GM19043 (cell line): ENCODE data around the gene AIG1.
"Not testable (repeated sequence)": the region's sequence is repeated elsewhere in the genome, so short reads cannot be mapped to it uniquely, and the experiment has no call there.

Source experiments
- ATAC-seq: cut with Tn5 transposase; IDR thresholded peaks from one replicate; pipeline ENCODE4 v1.9.1; 2021; ENCODE audit warnings: low read depth; ENCODE audit not compliant: unreplicated experiment

Gene AIG1

DNA sequence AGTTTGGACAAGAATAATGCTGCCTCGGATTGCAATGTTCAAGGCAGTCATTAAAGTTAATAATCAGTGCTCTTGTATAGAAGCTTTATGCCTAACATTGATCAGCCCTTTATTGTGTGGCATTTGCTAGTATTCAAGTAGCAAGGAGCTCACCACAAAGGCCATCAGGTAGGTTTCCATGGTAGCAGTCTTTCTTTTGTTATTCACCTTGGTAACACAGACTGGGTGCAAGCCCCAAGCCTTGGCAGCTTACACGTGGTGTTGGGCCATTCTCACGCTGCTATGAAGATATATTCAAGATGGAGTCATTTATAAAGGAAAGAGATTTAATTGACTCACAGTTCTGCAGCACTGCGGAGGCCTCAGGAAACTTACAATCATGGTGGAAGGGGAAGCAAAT, 240.5 kb downstream of the AIG1 start:
- no peak for ATAC-seq

DNA sequence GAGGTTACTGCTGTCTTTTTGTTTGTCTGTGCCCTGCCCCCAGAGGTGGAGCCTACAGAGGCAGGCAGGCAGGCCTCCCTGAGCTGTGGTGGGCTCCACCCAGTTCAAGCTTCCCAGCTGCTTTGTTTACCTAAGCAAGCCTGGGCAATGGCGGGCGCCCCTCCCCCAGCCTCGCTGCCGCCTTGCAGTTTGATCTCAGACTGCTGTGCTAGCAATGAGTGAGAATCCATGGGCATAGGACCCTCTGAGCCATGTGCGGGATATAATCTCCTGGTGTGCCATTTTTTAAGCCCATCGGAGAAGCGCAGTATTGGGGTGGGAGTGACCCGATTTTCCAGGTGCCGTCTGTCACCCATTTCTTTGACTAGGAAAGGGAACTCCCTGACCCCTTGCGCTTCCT, 247.1 kb downstream of the AIG1 start:
- not testable (repeated sequence) for ATAC-seq

DNA sequence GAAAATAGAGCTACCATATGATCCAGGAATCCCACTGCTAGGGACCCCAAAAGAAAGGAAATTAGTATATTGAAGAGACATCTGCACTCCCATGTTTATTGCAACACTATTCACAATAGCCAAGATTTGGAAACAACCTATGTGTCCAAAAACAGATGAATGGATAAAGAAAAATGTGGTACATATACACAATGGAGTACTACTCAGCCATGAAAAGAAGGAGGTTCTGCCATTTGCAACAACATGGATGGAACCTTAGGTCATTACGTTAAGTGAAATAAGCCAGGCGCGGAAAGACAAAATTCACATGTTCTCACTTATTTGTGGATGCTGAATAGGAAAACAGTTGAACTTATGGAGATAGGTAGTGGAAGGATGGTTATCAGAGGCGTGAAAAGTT, 252.5 kb downstream of the AIG1 start:
- ATAC-seq, result no peak

DNA sequence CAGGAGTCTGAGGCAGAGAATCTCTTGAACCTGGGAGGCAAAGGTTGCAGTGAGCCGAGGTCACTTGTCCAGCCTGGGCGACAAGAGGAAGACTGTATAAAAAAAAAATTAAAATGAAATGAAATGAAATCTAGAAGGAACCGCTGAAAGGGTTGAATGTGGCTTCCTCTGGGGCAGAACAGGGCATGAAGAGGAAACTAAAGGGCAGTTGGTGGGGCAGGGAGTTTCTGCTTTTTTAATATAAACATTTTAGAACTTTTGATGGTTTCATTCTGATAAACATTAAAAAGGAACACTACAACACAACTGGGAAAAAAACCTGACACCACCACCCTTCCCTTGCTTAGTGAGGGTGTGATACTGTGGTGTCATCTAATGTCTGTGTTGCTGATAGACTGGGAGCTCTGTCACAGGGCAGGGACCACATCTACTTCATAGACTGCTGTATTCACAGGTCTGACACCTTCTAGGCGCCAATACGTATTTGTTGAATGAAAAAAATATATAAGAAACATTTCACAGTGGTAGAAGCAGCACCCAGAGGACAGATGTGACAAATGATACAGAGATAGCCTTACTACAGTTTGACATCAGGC, 260.9 kb downstream of the AIG1 start:
- no peak for ATAC-seq

DNA sequence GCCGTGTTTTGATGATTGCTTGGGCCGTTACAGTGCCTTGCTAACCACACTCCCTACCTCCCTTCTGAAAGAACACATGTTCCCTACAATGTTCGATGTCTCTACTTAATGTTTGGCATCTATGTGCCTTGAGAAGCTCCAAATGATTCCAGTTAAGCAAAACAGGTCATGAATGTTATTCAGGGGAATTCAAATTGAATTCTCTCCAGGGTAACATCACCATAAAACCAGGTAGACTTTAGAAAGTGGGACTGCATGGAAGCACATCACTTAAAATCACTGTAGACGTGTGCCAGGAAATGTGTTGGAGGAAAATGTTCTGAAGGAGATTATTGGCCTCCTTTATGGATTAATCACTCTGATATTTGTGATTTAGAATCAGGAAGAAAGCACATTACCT, 261.7 kb downstream of the AIG1 start:
- no peak for ATAC-seq

DNA sequence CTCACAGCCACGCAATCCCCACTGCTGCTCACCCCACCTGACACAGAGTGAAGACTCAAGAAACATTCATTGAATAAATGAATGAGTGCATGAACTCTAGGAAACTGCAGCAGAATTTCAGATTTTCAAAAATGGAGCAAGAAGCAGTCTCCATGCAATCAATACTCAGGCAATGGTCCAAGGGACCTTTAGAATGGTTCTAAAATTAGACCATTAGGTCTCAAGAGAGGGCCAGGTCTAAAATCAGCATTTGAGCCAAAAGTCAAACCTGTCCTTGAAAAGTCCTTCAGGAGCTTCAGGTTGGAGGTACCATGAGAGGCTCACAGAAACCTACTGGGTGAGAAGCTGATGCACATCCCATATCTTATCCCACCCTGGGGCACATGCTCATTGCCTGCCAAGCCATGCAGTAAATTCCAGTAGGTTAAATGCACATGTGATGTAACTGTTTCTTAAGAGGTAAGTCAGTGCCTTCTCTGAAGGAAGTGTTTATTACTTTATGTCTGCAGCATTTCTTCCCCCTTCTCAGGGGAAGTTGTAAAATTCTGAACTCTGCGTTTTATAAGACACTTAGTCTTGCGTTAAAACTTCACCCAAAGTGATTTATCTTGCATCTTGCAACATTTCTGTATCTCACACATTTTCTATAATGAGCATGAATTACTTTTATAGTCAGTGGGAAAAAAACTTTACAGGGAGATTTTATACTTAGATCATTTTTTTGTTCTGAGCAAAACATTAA, 263.2 kb downstream of the AIG1 start:
- no peak for ATAC-seq

DNA sequence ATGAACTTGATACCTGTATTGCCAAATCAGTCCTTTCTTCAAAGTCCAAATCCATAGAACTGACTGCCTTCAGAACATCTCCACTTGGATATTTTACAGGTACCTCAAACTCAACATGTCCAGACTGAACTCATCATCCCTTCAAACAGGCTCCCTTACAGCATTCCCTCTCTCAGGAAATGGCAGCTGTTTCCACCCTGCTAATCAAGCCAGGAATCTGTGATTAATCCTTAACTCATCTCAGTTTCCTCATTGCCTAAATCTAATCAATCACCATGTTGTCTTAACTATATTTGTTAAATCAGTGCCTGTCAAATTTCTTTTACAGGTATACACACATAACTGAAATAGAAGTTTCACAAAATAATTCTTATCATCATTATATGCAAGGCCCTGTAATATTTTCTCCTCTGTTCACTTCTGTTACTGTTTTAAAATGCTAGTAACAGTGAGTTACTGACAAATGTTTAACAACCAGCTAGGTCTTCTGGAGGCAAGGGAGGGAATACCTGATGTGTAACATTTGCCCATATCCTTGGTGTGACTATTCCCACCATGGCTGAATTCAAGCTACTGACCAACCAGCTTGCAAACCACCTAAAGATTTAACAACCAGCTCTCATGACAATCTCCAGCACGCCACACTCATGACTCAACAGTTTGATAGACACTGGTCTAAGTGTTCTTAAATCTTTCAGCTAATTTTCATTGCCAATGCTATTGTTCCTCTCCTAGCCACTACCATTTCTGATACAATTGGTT, 264.9 kb downstream of the AIG1 start:
- no peak for ATAC-seq

DNA sequence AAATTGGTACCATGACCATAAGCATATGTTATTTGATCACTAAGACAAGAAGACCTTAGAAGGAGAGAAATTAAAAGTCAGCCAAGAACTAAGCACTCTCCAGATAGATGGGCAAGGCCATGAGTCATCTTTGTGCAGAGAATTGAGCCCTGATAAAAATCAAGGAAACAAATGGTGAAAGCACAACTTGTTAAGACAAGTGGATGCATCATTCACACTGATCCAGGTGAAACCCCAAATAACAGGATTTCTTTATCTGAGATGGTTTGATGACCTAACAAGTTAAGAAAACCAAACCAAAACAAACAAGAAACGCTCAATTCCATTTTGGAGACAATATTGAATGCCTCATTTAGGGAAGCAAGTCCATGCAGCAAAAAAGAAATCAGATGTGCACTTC, 268.2 kb downstream of the AIG1 start:
- ATAC-seq, result no peak

DNA sequence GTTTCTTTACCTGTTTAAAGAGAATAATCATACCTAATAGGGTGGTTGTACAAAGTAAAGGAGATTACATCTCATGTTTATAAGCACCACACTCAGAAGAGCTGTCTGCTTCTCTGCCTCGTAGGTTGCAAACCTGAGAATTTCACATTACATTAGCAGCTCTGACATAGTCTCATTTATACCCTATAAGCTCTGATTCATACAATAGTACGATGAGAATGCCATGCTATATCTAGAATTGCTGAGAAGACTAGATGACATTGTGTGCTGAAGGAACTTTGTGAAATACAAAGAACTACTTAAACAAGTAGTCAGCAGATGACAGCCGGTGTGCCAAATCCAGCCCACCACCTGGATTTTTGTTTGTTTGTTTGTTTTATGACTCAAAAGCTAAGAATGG, 268.6 kb downstream of the AIG1 start:
- no peak for ATAC-seq

DNA sequence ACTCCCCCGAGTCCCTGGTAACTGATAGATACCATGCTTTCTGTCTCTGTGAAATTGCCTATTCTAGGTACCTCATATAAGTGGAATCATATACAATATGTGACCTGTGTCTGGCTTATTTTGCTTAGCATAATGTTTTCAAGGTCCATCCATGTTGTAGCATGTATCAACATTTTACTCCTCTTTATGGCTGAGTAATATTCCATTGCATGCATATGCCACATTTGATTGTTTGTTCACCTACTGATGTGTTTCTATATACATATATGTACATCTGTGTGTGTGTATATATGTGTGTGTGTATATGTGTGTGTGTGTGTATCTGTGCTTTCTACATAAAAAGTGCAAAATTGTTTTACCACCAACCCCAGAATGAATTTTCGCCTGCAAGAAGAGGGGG, 270.7 kb downstream of the AIG1 start:
- ATAC-seq, result no peak

DNA sequence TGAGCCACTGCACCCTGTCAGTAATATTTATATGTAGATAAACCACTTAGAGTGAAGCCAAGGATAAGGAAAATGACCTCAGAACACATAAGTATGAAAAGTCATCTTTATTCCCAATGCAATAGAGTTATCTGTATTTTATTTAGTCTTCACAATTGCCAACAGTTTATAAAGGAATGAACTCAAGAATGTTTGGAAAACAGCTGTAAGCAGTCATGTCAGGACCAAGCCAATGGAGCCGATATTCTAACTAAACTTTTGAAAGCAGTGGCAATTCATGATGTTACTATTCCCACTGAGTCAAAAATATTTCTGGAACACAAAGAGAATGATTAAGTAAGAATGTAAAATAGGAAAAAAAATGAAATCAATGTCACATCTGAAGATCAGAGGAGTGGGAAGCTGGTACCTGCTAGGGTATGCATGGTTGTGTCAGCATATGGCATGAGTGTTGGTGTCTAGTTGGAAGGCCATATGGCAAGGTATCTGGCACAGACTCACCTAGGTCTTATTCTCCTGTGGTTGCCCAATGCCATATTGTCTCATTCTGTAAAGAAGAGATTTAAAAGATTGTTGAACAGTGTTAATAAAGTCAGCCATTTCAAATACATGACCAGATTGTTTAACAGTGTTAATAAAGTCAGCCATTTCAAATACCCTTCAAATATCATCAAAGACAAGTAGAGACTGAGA, 271.6 kb downstream of the AIG1 start:
- no peak for ATAC-seq

DNA sequence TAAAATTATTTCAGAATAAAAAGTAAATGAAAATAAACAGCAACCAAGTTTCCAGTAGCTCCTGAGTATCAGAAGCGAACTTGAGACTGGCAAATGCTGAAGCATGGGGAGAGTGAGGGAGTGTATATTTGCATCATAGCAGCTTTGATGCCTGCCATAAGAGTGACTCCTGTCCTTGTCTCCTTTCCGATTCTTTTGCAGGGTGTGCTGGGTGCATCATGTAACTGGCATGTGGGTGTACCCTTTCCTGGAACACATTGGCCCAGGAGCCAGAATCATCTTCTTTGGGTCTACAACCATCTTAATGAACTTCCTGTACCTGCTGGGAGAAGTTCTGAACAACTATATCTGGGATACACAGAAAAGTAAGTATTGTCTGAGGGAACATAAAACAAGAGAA, 272.4 kb downstream of the AIG1 start:
- no peak for ATAC-seq

DNA sequence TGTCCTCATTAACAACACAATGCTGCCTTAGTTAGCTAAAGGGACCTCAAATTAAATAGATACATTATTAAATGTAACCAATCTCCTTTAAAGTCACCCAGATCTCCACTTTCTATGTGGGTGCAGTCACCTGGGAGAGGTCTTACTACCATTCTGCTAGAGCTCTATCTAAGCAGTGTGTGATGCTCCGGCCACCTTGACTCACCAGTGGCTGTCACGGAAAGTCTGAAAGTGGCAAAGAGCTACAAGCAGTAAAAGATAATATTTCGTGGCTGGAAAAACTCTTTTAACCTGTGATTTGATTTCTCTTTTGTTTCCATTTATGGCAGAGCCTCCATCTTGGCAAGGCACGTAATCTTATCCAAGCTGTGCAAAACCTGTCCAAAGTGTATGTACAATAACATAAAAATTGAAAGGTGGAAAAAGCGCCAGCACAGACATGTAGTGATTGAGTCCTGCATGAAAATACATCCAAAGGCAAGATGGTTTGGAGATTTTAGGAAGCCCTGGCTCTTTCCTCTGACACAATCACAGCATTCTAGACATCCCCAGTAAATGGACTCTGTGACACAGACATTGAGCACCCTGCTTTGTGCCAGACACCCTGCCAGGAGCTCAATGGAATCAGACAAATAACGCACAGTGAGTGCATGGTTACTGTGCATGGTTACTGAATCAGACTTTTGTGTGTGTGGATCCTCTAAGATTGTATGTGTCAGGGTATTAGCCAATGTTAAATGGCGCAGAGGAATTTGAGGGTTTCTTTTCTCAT, 273.2 kb downstream of the AIG1 start:
- no peak for ATAC-seq

DNA sequence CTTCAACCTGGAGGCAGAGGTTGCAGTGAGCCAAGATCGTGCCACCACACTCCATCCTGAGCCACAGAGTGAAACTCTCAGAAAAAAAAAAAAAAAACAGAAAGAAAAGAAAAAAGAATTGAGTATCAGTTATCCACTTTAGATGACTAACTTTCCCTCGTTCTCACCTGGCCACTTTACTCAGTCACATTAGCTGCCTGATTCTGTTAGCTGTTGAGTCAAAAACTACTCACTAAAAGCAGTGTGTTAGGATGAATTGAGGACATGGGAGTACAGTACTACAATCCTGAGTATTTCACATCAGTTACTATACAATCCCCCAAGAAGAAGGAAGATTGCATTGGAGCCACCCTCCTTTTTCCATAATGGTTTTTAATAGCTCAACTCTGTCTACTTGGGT, 275.2 kb downstream of the AIG1 start:
- ATAC-seq, result no peak

DNA sequence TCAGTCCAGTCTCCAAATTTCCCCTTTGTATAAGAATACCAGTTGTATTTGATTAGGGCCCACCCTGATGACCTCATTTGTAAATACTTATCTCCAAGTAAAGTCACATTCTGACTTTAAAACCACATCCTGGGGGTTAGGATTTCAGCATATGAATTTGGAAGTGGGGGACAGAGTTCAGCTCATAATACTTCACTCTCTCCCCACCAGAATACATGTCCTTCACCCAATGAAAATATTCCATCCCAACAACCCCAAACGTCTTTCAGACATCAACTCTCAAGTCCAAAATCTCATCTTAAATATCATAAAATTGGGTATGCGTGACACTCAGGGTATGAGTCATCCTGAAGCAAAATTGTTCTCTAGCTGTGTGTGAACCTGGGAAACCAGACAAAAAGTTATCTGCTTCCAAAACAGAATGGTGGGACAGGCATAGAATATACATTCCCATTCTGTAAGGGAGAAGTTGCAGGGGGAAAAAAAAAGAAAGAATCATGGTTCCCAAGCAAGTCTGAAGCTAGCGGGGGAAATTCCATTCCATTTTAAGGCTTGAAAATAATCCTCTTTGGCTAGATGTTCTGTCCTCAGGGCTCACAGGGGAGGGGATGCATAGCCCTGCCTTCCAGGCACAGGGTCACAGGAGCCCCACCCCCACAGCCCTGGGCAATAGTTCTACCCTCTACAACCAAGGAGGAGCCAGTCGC, 275.9 kb downstream of the AIG1 start:
- no peak for ATAC-seq

DNA sequence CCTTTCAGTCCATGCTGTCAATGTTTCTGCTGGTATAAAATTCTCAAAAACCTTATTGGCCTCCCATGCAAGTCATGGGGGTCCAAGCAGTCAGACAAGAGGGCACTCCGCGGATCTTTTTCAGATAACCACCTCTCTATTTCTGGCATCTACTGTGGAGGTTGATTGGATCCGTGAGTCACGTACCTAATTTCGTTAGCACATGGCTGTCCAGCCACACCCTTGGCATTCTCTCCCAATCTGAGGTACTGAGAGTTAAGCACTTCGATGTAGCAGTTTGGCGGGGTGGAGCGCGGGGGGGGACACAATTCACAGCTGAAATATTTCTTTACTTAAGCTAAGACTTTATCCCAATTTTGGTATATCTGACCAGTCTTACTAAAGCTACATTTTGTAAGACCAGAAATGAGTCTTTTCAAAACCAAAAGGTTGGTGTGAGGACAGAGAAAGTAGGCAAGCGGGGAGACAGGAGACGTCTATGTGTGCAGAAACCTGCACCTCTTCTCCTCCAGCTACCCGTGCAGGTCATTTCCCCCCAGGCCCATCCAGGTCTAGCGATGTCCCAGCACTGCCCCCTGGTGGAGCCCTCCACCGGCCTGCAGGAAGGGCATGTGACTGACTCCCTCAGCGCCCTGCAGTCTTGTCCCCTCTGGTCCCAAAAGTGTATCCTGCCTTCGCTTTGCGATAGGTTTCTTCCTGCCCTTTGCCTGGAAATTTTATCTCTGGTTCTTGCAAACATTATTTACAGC, 276.7 kb downstream of the AIG1 start:
- ATAC-seq, result no peak

DNA sequence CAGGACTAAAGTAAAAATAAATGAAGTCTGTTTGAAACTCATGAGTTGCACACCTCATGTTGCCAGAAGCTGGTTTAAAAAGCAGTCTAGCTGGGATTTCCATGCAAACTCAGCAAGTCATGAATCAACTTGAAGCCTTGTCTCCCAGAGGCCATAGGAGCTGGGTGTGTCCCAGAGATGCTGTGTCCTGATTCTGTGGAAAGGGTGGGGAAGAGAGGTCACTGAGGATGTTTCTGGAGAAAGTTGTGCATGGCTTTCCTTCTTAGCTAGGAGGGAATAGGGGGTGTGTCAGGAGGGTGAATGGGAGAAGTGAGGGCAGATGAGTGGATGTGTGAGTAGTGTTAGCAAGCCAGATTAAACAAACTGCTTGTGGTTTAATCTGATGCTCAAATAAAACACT, 278.5 kb downstream of the AIG1 start:
- ATAC-seq, result no peak

DNA sequence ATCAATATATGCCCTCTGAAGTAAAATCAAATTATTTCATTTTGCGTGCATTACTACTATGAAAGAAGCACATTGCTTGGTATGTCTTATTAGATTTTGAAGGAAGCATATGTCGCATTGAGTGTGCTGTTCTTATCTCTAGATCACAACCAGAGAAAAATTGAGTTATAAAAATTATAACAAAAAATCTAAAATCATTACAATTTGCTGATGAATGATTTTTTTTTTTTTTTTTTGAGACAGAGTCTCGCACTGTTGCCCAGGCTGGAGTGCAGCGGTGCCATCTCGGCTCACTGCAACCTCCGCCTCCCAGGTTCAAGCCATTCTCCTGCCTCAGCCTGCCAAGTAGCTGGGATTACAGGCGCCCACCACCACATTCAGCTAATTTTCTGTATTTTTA, 284.8 kb downstream of the AIG1 start:
- not testable (repeated sequence) for ATAC-seq

DNA sequence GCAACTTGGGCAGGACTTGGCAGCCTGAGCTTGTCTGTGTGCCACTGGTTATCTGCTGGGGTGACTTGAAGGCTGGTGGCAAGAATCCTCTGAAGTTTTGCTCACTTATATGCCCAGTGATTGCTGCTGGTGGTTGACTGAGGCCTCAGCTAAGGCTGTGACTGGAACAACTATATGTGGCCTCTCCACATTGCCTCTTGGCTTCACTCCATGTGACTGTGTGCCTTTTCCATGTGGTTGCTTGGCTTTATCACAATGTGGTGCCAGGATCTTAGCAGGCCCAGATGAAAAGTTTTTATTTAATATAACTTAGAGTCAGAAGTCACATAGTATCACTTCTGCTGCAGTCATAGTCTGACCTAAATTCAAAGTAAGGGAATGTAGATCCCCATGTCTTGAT, 285.3 kb downstream of the AIG1 start:
- ATAC-seq, result no peak
